RWPE2 (cell line): ENCODE data around the gene PJVK.

ENCODE experiments used
- ATAC-seq: fragments of 200-7000 bp; cut with Tn5 transposase; 3 replicates; pipeline ENCODE4 v1.9.1; 2021; ENCODE audit warnings: low read depth
- DNase-seq: peaks from one replicate; pipeline ENCODE4 v3.0.0-alpha.2; 2020; ENCODE audit warnings: low spot score
- H3K27ac ChIP-seq: fragments of 450-650 bp; 2 replicates; pipeline ENCODE4 v1.5.1; 2017; ENCODE audit warnings: mild to moderate bottlenecking; ENCODE audit not compliant: poor library complexity, severe bottlenecking
- H3K27me3 ChIP-seq: fragments of 250-450 bp; sonication (Bioruptor Pico); 2 replicates; pipeline ENCODE4 v1.5.1; 2021; ENCODE audit warnings: mild to moderate bottlenecking, moderate library complexity; ENCODE audit not compliant: insufficient read depth, poor library complexity, severe bottlenecking
- H3K36me3 ChIP-seq: fragments of 250-450 bp; sonication (Bioruptor Pico); 2 replicates; pipeline ENCODE4 v1.5.1; 2020; ENCODE audit warnings: low read depth, mild to moderate bottlenecking, moderate library complexity
- H3K4me1 ChIP-seq: fragments of 250-450 bp; sonication (Bioruptor Pico); 2 replicates; pipeline ENCODE4 v1.5.1; 2021; ENCODE audit warnings: mild to moderate bottlenecking, moderate library complexity; ENCODE audit not compliant: insufficient read depth, poor library complexity, severe bottlenecking
- H3K4me3 ChIP-seq: fragments of 250-450 bp; sonication (Bioruptor Pico); 2 replicates; pipeline ENCODE4 v1.5.1; 2021; ENCODE audit warnings: mild to moderate bottlenecking, moderate library complexity; ENCODE audit not compliant: severe bottlenecking
- H3K9me3 ChIP-seq: fragments of 250-450 bp; sonication (Bioruptor Pico); 2 replicates; pipeline ENCODE4 v1.5.1; 2021; ENCODE audit warnings: mild to moderate bottlenecking, moderate library complexity; ENCODE audit not compliant: severe bottlenecking
- CTCF ChIP-seq: fragments of 450-650 bp; IDR thresholded peaks from one replicate; pipeline ENCODE4 v1.5.1; 2017; ENCODE audit warnings: mild to moderate bottlenecking, moderate library complexity; ENCODE audit not compliant: poor library complexity, severe bottlenecking

Gene PJVK

GRCh38 chr2:178474560-178474959 lies 23.4 kb downstream of the PJVK start:
- no peak overlapping the region for H3K4me3 ChIP-seq
- ATAC-seq (no peak), DNase-seq (no peak)
- no peaks in the 10 kb centered on the region for H3K9me3 ChIP-seq
- peaks cover 9% of the 10 kb centered on the region for H3K4me1 ChIP-seq
- no peak for TF ChIP-seq CTCF
- H3K27ac ChIP-seq: no peak overlapping the region
- H3K27me3 ChIP-seq: no peaks in the 10 kb centered on the region
- no peaks in the 10 kb centered on the region for H3K36me3 ChIP-seq

- Histone ChIP-seq H3K36me3 (no peaks in the 10 kb centered on the region), H3K4me1 (peaks cover 15% of the 10 kb centered on the region), H3K27me3 (no peaks in the 10 kb centered on the region), H3K27ac (no peak overlapping the region), H3K9me3 (no peaks in the 10 kb centered on the region), H3K4me3 (no peak overlapping the region)
- TF ChIP-seq CTCF: no peak
- DNase-seq: no peak
- no peak for ATAC-seq
These were observed 25.3 kb downstream of the PJVK start for GRCh38 chr2:178476477-178476876.

GRCh38 chr2:178477443-178478129 lies 26.4 kb downstream of the PJVK start:
- peak overlapping the region; percentile 48 for H3K27ac ChIP-seq
- ATAC-seq (no peak), DNase-seq (no peak)
- no peaks in the 10 kb centered on the region for H3K27me3 ChIP-seq
- H3K36me3 ChIP-seq: no peaks in the 10 kb centered on the region
- TF ChIP-seq CTCF: no peak
- H3K9me3 ChIP-seq: no peaks in the 10 kb centered on the region
- peak overlapping the region; percentile 50 for H3K4me3 ChIP-seq
- H3K4me1 ChIP-seq: peaks cover 22% of the 10 kb centered on the region

- no peak for DNase-seq
- Histone ChIP-seq H3K36me3 (no peaks in the 10 kb centered on the region), H3K27me3 (no peaks in the 10 kb centered on the region), H3K4me1 (peaks cover 22% of the 10 kb centered on the region), H3K9me3 (no peaks in the 10 kb centered on the region), H3K27ac (peak overlapping the region; percentile 48), H3K4me3 (peak overlapping the region; percentile 50)
- no peak for ATAC-seq
- no peak for TF ChIP-seq CTCF
These were observed 26.9 kb downstream of the PJVK start for GRCh38 chr2:178478130-178478438.

GRCh38 chr2:178478439-178479274 lies 27.5 kb downstream of the PJVK start, which contains the start of gene FKBP7:
FKBP7 (minus strand) TSS chr2:178478600; CDS start chr2:178478499, 101 bp downstream.
- DNase-seq: peak; percentile 70
- peak; percentile 89 for TF ChIP-seq CTCF
- peaks cover 22% of the 10 kb centered on the region for H3K4me1 ChIP-seq
- H3K4me3 ChIP-seq: peak within 1 kb of the TSS; percentile 50
- peak; percentile 58 for ATAC-seq
- no peaks in the 10 kb centered on the region for H3K9me3 ChIP-seq
- no peaks in the 10 kb centered on the region for H3K27me3 ChIP-seq
- H3K27ac ChIP-seq: peak within 1 kb of the TSS; percentile 48
- no peaks in the 10 kb centered on the region for H3K36me3 ChIP-seq
